Measurements from ENCODE around the gene ANKRD13A.

DNA sequence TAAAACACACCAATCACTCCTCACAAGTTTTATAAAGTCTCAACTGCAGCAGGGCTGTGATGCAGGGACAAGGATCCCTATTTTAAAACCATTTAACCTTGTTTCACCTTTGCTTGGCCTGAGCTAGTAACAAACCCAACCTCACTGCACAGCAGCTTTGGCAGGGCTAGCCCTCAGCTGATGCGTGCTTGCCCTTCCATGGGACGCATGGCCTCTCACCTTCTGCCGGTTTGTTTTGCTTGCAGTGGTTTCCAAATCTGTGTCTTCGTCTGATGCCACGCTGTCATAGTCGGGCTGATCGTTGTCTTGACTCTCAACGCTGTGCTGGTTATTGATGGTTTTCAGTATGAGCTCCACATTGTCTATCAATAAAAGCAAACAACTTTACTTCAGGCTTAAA, 46.4 kb upstream of the ANKRD13A start:
- TF ChIP-seq CTCF (IDR thresholded peaks at IDR 0.05) (no peak), POLR2A (IDR thresholded peaks at IDR 0.05) (no peak)

All from body of pancreas (tissue), 4 donors.